Measurements from ENCODE around the gene ADAMTS6. TPM values are rescaled to one million over a fixed set of nuclear protein-coding genes. Genes with fewer than 3 reads are reported as not detected.

The ADAMTS6 gene
- total RNA-seq, 2 donors from 2014 or later = 0.91 to 20.7 TPM

- Histone ChIP-seq H3K27me3 (replicated peaks; ENCODE audit: insufficient read depth) (no peaks in the 10 kb centered on the region), H3K36me3 (no peaks in the 10 kb centered on the region), H3K27ac (no peak overlapping the region), H3K4me3 (no peak overlapping the region), H3K4me1 (replicated peaks) (no peaks in the 10 kb centered on the region), H3K9me3 (no peaks in the 10 kb centered on the region)
- 42% methylated on average over 10 of the region's 10 CpGs for WGBS
- intact Hi-C loops (cut with DNase I) = loop anchor here (10.0 kb wide), 1 partner anchor 313 kb away; no protein-coding TSS in a partner anchor
- DNase-seq (ENCODE audit: low spot score) = no peak
- no peak for TF ChIP-seq CTCF (IDR thresholded peaks at IDR 0.05)
- no peak for TF ChIP-seq POLR2A (IDR thresholded peaks at IDR 0.05)
- no peak for TF ChIP-seq POLR2AphosphoS5 (IDR thresholded peaks at IDR 0.05)
Observed at GRCh38 chr5:65127161-65127901, 354.4 kb downstream of the ADAMTS6 start.

GRCh38 chr5:65126542-65127069 lies 355.1 kb downstream of the ADAMTS6 start:
- H3K27me3 ChIP-seq (replicated peaks; ENCODE audit: insufficient read depth) = no peaks in the 10 kb centered on the region
- H3K27ac ChIP-seq = peak overlapping the region in 1 of 2 donors; percentile 22
- no peak overlapping the region for H3K4me3 ChIP-seq
- H3K36me3 ChIP-seq = no peaks in the 10 kb centered on the region
- TF ChIP-seq CTCF (IDR thresholded peaks at IDR 0.05) = no peak
- no peak for TF ChIP-seq POLR2A (IDR thresholded peaks at IDR 0.05)
- TF ChIP-seq POLR2AphosphoS5 (IDR thresholded peaks at IDR 0.05) = no peak
- H3K4me1 ChIP-seq (replicated peaks) = no peaks in the 10 kb centered on the region
- intact Hi-C loops (cut with DNase I) = loop anchor here (10.0 kb wide), 1 partner anchor 312 kb away; no protein-coding TSS in a partner anchor
- WGBS = 55% methylated on average over 6 of the region's 6 CpGs
- H3K9me3 ChIP-seq = no peaks in the 10 kb centered on the region
- DNase-seq (ENCODE audit: low spot score) = no peak

- Histone ChIP-seq H3K4me3 (no peak overlapping the region), H3K27ac (no peak overlapping the region), H3K9me3 (no peaks in the 10 kb centered on the region), H3K36me3 (no peaks in the 10 kb centered on the region), H3K4me1 (replicated peaks) (no peaks in the 10 kb centered on the region), H3K27me3 (replicated peaks; ENCODE audit: insufficient read depth) (no peaks in the 10 kb centered on the region)
- intact Hi-C loops (cut with DNase I) = loop anchor here (10.0 kb wide), 1 partner anchor 311 kb away; no protein-coding TSS in a partner anchor
- DNase-seq (ENCODE audit: low spot score) = no peak
- no peak for TF ChIP-seq CTCF (IDR thresholded peaks at IDR 0.05)
- TF ChIP-seq POLR2A (IDR thresholded peaks at IDR 0.05) = no peak
- TF ChIP-seq POLR2AphosphoS5 (IDR thresholded peaks at IDR 0.05) = no peak
- WGBS = 30% methylated on average over 16 of the region's 16 CpGs
Observed at GRCh38 chr5:65125591-65126541, 355.9 kb downstream of the ADAMTS6 start.

GRCh38 chr5:65121880-65122436 lies 359.8 kb downstream of the ADAMTS6 start:
- 97% methylated on average over 10 of the region's 10 CpGs for WGBS
- Histone ChIP-seq H3K36me3 (no peaks in the 10 kb centered on the region), H3K9me3 (no peaks in the 10 kb centered on the region), H3K4me1 (replicated peaks) (no peaks in the 10 kb centered on the region), H3K4me3 (no peak overlapping the region), H3K27ac (no peak overlapping the region), H3K27me3 (replicated peaks; ENCODE audit: insufficient read depth) (no peaks in the 10 kb centered on the region)
- intact Hi-C loops (cut with DNase I) = loop anchor here (10.0 kb wide), 1 partner anchor 307 kb away; no protein-coding TSS in a partner anchor
- TF ChIP-seq POLR2AphosphoS5 (IDR thresholded peaks at IDR 0.05) (no peak), CTCF (IDR thresholded peaks at IDR 0.05) (no peak), POLR2A (IDR thresholded peaks at IDR 0.05) (no peak)
- DNase-seq (ENCODE audit: low spot score) = no peak
